RPMI8226 (cell line): ENCODE measurements around the gene RHEB.

Experiments
- DNase-seq: peaks from one replicate; pipeline ENCODE4 v3.0.0-alpha.2; 2015

RHEB gene

DNA sequence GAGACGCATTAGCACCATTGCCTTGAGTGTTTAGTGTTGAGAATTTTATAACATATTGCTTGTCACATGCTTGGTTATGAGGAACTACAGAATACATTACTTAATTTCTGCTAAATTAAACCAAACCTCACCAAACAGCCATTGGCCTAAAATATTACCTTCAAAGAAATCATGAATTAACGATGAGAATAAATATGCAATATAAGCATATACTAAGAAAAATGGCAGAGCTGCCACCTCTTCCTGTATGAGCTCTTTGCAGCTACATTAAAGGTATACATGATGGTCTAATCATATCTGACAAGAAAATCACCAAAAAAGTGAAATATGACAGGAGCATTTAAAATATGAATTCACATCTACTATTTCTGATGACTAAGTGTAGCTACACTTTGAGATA lies 5.2 kb upstream of the RHEB start:
- DNase-seq, result no peak

DNA sequence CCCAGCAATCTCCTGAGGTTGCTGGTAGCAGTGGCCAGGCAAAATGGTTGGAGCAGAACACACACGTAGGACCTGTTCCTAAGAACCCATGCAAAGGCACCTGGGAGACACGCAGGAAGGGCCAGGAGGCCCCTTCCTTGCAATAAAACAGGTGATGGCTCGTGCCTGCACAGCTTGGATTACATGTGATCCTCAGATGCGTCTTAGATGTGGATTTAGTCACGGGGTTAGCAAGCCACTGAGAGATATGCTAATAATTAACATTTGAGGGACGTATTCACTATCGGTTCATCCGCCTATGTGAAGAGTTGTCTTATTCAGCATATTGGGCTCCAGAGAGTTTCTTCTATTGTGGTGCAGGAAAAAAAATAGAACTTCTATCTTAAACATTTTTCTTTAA lies 4.6 kb upstream of the RHEB start:
- DNase-seq, result no peak

DNA sequence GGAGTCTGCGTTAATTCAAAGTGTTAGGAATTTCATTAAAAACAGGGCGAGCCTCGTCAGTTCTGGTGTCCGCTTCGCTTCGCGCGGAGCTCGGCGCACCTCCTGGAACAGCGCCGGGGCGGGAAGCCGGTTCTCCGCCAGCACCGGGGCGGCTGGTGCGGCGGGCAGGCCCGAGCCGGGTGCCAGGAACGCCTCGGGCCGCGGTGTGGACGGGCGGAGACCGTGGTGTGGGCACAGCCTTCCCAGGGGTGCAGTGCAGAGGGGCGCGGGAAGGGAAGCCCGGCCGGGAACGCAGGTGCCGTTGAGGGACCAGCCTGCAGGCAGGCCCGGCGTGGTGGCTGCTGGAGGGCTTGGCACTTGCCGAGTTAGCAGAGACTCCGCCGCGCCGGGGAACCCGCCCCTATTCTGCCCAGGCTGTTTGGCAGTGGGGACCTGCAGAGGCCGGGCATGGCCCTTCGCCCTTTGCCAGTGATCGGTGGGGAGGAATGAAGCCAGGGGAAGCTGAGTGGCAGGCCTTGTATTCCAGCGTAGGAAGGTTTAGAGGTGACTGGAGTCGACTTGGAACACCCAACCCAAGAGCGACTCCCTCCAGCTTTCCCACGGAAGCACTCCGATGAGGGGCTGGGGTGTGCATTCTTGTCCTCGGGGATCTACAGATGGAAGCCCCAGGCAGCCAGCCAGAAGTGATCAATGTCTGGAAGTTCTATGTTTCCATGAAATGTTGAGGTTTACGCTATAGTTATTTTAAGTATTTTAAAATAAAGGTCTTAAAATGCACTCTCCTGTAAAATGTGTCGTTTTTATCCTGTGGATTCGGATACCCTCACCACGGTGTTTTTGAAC lies 945 bp upstream of the RHEB start:
- DNase-seq, result no peak

DNA sequence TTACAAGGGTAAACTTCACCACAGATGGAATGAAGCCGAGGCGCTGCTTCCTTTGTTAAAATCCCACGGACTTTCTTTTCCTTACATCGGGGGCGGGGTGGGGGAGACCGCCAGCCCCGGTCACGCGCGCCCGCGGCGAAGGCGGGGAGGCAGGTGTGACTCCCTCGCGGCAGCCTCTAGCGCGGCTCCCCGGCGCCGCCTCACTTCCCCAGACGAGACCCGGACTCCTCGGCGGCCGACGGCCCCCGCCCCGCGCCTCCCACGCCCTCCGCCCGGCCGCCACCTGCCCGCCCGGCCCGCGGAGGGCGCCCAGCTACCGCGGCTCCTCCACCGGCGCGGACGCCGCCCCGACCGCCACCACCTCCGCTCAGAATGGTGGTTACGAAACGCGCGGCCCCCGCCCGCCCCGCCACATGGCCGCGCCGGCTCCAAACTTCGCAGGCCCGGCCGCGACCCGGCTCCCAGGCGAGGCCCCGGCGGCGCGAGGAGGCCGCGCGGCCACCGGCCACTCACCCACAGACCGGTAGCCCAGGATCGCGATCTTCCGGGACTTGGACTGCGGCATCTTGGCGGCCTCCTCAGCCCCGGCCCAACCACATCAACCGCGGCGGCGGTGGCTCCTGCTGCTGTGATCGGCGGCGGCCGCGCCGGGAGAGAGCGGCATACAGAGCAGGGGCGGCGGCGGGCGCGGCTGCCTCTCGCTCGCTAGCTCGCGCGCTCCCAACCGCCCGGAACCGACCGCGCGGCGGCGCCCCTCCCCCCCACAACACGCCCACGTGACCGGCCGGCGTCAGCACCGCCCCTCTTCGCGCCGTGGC lies 539 bp downstream of the RHEB start:
- DNase-seq, result peak; percentile 61

DNA sequence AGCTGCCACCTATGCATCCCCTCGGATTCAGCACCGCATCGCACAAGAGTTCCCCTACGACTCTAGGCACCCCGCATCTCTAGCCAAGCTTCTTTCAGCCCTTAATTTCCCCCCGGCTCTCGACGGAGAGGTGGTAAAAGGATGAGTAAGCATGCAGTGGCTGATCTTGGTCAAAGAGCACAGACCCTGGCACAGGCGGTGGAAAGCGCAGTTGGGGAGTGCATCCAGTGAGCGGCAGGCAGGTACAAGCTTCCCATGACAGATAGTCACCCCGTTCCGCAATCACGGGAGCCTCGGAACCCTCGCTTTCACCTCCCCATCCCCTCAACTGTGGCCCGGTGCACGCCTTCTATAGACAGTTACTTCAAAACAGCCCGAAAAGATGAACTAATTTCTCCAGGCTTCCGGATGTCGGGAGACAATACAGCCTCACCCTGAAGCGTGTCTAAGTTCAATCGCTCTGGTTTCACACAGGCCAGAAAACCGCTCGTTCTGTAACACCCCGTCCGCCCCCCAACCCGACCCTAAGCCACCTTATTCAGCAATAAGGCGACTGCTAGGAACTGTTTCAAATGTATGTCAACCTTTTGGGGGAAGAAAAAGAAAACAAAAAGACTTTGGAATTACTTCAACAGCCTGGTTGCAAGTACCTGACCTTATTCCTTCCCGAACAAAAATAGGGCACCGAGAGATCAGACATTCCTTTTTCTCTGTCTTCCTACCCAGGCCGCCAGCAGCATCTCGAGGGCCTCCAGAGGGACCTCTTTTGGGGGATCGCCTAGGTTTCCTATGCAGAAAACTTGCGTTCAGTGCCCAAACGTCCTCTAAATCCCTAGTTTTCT lies 1.4 kb downstream of the RHEB start:
- DNase-seq, result peak; percentile 74

DNA sequence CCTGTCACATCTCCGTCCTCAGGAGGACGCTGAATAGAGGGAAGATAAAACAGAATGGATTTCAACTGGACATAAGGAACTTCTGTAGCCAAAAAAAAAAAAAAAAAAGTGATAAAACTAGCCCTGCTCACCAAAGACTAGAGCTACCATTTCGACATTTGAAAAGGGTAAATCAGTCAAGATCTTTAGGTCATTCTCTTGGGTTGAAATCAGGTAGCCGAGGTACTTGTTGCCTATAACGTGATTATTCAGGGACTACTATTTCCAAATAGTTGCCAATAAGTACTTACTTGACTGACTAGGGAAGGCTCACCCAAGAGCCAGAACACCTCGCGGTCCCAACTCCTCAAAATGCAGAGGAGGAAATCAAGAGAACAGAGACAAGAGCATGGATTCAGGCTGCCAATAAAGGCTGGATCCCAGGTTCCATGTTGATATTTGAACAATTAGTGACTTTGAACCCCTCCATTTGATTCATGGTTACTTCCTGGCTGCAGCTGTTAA lies 2.0 kb downstream of the RHEB start:
- no peak for DNase-seq

DNA sequence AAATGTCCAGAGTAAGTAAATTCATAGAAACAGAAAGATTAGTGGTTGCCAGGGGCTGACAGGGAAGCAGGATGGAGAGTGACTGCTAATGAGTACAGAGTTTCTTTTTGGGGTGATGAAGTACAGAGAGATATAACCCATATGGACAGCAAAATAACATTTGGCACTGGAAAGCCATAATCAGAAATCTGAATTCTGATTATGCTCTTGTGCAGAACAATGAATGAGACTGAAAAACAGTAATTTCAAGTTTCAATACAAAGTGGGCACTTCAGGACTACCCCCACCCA lies 4.5 kb downstream of the RHEB start:
- DNase-seq, result no peak

DNA sequence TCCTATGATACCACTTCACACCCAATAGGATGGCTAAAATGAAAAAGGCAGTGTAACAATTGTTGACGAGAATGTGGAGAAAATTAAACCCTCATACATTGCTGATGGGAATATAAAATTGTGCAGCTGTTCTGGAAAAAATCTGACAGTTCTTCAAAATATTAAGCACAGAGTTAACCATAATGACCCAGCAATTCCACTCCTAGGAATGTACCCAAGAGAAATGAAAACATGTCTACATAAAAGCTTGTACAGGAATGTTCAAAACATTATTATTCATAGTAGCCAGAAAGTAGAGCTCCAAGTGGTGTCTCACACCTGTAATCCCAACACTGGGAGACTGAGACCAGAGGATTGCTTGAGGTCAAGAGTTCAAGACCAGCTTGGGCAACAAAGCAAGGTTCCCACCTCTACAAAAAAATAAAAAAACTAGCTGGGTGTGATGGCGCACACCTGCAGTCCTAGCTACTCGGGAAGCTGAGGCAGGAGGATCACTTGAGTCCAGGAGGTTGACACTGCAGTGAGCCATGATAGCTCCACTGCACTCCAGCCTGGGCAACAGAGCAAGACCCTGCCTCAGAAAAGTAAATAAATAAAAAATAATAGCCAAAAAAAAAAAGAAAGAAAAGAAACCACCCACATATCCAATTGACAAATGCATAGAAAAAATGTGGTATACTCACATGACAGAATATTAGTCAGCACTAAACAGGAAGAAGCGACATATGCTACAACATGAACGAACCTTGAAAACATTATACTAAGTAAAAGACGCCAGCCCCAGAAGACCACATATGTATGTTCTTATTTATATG lies 5.0 kb downstream of the RHEB start:
- no peak for DNase-seq

DNA sequence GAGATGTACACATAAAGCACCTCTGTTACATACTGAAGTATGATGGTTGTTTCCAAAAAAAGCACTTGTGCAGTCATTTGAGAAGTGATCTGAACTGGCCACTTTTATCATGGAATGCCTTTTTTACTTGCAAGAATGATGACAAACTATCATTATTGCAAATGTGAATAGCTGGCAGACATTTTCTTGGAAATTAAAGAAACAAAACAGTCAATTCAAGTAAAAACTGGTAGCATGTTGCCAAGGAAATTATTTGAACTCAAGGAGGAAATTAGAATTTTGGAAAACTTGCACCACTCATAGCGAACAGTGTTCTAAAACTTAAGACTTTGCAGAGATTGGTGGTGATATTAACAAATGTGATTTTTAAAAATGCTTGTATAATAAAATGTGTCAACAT lies 6.6 kb downstream of the RHEB start:
- DNase-seq, result no peak

DNA sequence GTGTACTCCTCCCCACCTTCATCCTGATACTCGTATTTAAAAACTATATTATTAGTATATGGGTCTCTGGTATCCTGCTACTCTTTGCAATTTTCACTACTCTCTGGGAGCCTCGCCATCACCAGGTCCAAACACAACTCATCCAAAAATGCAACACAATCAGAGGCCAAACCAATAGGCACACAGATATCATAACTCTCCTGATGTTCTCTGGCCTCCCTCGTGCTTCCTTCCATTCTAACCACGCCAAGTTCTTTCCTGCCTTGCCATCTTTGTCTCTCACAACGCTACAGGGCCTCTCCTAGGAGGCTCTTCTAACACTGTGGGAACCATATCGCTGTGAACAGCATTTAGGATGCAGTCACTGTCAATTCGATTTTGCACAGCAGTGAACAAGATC lies 7.3 kb downstream of the RHEB start:
- no peak for DNase-seq

DNA sequence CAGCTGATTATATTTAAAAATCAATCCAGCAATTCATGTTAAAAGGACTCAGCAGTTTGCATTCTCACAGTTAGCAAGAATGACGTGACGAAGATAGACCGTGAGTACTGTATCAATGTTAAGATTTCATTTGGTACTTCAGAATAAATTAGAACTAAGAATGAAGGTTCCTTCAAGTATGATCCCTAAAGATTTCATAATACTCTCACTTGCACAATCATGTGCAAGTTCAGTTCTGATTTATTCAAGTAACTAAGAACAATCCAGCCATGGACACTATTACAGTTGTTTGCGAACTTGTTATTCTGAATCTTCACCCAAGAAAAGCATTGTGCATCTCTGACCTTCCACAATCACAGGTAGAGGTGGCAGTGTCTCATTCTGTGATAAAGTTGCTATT lies 7.7 kb downstream of the RHEB start:
- DNase-seq, result no peak

DNA sequence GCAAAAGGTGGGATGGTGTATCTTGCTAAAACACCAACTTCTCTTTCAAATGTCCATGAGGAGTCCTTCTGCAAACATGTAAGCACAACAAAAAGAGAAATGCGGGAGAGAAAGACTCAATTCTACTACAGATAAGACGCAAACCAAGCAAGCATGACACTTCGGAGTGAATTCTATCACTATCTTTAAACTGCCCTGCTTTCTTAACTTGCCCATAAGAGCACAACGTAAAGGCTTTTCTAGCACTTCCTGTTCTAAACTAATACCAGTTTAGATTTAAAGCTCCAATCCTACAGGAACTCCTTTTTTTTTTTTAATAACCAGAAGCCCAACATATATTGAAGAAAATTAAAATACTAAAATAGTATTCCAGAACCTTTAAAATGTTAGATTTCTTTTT lies 8.4 kb downstream of the RHEB start:
- no peak for DNase-seq

DNA sequence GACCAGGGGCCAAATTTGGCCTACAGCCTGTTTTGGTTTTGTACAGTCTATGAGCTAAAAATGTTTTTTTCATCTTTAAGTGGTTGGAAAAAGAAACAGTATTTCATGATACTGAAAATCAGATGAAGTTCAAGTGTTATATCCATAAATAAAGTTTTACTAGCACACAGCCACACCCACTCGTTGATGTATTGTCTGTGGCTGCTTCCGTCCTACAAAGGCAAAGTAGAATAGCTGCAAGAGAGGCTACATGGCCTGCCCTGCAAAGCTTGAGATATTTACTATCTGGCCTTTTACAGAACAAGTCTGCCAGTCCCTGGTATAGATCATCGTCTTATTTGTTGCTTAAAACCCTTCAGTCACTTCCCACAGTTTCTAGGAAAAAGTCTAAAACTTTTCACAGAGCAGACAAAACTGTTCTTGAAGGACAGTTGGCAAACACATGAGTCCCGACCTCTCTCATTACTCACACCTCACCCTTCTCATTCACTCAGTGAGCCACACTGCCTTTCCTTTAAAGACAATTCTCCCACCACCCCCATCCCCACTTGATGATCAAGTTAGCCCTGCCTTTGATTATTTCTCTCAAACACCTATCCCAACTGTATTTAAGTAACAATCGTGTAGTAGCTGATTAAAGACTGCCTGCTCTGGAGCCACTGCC lies 9.9 kb downstream of the RHEB start:
- no peak for DNase-seq

DNA sequence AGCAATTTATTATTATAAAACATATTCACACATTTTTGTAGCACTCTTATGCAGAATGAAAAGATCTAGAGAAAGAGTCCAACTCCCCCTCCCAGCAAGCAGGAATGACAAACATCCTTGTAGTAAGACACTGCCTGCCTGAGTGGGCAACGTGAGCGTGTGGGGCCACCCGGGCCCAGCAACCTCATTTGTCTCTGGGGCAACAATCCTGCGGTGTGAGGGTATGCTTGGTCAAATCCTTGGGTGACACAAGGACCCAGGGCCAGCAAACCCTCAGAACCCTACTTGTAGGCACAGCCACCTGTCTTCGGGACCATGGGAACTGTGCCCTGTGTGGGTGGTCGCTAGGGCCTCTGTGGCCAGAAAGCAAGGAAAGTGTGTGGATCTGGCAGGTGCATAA lies 10.7 kb downstream of the RHEB start:
- DNase-seq, result no peak

DNA sequence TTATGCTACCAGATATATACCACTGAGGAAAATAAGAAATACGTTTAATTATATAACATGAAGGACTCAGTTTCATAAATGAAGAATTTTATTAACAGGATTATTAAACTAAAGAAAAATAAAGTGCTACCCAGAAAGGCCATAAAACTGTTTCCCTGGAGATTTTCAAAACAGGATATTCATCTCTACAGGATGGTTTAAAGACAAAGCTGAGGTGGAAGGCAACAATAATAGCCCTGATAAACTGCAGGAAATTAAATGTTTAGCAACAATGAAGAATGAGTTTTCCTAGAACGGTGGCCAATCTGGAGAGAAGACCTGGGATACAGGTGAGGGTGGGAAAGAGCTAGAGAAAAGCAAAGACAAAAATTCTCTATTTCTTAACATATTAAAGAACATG lies 11.9 kb downstream of the RHEB start:
- no peak for DNase-seq

DNA sequence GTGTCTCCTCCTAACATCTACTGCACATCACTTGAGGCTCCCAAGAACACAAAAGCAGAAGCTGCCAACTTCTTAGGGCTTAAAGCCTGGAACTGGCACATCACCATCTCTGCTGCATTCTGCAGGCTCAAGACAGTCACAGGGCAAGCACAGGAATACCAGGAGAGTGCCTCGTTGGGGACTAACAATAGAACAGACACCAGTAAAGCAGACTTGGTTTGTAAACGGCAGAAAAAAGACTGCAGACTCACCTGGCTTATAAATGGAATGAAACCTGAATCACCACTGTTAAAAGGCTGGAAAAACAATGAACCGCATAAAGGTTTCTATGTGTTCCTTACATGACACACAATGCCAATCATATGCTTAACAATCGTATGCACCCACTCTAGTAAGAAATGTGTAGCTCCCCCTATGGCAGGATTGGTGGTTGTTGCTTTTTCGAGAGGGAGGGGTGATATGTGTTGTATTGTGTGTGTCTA lies 12.8 kb downstream of the RHEB start:
- DNase-seq, result no peak

DNA sequence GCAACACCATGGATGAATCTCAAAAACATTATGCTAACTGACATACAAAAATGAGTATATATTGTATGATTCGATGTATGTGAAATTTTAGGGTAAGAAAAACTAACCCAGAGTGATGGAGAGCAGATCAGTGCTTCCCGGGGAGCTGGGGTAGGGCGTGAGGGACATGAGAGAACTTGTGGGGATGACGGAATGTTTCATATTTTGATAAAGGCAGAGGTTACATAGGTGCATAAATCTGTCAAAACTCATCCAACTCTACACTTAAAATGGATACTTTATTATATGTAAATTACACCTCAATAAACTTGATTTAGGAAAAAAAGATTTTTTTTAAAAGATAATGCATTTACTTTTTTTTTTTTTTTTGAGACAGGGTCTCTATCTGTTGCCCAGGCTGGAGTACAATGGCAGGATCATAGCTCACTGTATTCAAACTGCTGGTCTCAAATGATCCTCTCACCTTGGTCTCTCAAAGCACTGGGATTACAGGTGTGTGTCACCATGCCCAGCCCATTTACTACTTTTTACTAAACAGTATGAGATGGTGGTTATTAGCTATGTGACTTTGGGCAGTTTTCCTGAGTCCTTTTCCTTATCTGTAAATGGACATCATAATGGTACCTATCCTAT lies 13.7 kb downstream of the RHEB start:
- DNase-seq, result no peak

DNA sequence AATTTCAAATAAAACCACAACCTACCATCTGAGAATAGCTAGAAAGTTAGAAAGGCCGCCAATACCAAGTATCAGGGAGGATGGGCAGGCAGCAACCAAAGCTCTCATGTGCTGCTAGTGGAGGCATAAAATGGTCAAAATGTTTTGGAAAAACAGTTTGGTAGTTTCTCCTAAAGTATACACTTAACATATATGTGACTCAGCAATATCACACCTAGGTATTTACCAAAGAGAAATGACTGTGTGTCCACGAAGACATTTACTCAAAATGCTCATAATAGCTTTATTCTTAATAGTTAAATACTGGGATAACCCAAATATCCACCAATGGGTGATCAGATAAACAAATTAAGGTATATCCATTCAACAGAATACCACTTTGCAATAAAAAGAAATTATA lies 14.3 kb downstream of the RHEB start:
- DNase-seq, result no peak

DNA sequence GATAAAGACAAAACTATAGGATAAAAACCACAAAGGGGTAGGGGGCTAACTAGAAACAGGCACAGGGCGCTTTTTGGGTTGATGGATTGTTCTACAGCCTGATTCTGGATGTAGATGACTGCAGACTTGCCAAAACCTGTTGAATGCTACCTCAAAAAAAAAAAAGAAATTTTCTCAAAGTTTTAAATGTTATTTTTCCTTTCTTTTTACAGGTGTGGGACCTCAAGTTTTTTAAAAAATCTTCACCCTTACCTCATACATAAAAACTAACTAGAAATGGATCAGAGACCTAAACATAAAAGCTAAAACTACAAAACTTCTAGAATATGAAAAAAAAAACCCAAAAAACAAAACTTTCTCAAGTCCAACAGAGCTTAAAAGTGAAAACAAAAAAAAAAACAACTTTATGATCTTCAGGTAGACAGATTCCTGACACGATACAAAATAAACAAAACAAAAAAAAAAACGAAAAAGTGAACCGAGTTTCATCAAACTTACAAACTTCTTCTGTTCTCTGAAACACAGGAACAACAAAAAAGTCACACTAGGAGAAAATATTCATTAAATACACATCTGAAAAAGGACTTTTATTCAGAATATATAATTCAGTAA lies 14.9 kb downstream of the RHEB start:
- no peak for DNase-seq

DNA sequence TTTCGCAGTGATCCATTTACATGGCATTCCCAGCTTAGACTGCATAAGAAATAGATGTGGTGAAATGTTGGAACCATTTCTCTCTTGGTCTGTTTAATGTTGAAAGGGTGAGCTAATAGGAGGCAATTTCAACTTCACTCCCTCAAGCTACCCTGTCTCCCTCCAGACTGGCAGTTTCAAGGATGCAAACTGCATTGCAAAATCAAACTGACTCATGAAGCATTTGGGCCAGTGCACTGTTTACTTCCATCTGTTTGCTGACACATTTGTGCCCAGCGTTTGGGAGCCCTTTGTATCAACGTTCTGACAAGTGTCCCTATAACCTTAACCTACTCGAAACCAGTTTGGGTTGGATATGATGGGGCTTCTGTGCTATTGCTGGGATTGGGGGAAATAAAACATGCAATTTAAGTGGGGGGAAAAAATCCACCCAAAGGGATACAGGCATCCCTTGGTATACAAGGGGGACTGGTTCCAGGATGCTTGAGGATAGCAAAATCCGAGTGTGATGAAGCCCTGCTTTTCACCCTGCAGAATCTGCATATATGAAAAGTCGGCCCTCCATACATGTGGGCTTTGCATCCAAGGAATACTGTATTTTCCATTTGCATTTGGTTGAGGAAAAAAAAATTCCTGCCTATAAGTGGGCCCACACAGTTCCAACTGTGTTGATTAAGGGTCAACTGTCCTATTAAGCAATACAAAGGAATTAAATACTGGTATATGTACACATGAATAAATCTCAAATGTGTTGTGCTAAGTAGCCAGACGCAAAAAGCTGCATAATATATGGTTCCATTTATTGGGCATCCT lies 15.6 kb downstream of the RHEB start:
- DNase-seq, result no peak
